ENCODE data around the gene EPB41L4B.
"Not testable (repeated sequence)": the region's sequence is repeated elsewhere in the genome, so short reads cannot be mapped to it uniquely, and the experiment has no call there.

The EPB41L4B gene

GRCh38 chr9:109297899-109298298, 23.0 kb downstream of the EPB41L4B start:
- no peak for DNase-seq (ENCODE audit: low spot score)

DNA sequence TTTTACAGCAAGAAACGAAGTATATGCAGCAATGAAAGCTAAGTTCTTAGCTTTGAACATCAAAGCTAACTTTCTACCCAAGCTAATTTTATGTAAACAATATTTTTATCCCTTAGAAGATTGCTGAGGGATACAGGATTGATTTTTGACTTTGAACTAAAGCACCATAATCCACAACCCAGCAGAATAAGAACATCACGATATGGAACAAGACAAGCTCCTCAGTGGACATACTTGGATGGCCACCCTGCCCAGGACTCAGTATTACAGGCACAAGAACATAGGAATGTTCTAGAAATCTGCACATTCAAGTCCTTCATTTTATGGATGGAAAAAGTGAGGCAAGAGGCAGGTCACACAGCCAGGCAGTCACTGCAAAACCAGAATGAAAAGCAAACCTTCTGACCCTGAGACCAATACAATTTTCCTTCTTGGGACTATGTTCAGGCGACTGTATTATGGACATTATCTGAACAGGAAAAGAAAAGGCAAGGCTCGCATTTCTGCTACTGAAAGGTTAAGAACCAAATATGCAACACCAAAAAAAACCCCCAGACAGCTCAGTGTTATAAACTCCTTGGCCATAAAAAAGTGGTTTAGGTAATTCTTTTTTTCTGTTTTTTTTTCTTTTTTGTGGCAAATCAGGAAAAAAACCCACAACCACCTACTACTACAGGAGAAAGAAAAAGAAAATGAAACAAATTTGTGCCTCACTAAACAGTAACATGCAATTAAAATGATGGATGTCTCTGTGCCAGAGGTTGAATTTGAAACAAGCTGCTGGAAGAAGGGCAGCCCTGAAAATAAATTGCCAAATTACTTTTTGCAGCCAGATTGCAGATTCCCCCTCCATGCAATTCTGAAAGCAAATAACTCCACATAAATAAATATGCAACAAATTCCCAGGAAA, 25.4 kb downstream of the EPB41L4B start:
- DNase-seq (ENCODE audit: low spot score) = no peak

GRCh38 chr9:109290385-109290784, 30.5 kb downstream of the EPB41L4B start:
- no peak for DNase-seq (ENCODE audit: low spot score)

DNA sequence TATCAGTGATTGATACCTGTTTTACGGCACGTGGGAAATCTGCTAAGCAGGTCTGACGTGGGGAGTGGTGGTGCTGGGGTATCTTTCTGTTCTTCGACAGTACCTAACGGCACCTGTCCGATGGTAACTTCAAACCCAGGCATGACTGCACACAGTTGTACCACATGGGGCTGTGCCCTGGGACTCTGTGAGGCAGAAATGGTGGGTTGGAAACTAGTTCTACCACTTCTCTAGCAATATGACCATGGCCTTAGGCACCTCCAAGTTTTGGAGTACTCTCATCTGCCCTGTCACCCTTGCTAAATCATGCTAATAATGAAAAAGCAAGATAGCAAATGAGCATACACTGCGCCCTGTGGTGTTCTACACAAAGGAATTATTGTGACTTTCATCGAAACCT, 30.9 kb downstream of the EPB41L4B start:
- no peak for DNase-seq (ENCODE audit: low spot score)

DNA sequence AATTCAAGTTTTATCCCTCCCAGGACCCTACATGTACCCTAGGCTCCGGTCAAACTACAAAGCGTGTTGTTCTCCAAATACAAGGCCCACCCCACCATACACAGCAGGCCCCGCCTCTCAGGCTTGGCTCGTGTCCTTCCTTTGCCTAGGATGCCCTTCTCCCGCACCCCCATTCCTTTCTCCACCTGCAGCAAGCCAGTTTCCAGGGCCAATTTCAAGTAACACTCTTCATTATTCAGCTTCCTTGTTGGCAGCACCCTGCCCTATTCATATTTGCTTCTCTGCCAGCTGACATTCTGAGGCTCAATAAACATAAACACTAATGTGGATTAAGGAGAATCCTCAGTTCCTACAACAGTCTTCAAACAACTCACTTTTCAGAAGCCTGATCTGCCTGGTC, 31.7 kb downstream of the EPB41L4B start:
- no peak for DNase-seq (ENCODE audit: low spot score)

DNA sequence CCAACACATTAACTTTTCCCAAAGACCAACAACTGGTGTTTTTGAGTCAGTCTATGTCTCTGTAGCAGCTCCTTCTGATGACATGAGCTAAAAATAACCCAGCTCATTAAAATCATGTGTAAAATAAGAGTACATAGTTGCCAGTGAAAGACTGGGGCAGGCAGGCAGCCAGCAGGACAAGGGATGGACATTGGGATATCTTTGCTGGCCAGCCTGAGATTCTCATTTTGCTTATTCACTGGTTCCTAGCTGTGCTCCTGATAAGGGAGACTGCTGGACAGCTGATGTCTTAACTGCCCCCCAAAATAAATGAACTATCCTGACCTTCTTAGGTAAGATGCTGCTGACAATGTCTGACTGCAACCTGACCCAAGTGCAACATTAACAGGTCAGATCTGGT, 33.9 kb downstream of the EPB41L4B start:
- DNase-seq (ENCODE audit: low spot score) = no peak

- peak; percentile 33 for DNase-seq (ENCODE audit: low spot score)
These were observed 34.3 kb downstream of the EPB41L4B start for GRCh38 chr9:109286571-109286977.

- DNase-seq (ENCODE audit: low spot score) = not testable (repeated sequence)
These were observed 37.2 kb downstream of the EPB41L4B start for GRCh38 chr9:109283672-109284071.

DNA sequence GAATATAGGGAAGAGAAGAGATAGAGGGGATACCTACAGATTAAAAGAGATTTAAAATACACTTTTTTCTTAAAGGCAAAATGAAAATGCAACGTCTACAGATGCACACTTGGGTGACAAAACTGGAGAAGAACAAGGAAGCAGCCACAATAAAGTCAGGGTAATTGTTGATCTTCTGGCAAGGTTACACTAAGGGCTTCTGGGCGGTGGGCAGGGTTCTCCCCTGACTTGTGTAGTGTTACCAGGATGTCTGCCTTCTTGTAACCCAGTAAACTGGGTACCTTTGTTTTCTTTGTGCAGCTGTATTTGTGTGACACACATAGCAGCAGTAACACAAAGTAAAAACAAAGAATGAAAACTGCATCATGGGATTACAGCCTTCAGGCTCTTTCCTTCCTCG, 37.8 kb downstream of the EPB41L4B start:
- no peak for DNase-seq (ENCODE audit: low spot score)

DNA sequence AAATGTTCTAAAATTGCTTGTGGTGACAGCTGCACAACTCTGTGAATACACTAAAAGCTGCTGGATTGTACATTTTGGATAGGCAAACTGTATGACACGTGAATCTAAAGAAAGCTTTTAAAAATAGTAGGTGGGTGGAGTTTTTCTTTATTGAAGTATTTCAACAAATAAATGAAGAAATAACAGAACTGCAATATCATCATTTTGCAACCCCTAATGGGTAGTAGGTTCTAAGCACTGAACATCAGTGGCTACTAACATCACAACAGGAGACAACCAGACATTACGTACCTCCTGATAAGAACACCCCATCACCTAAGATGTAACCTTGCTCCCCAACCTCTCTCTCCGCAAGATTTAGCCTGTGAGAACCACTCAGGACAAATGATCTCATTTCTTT, 38.6 kb downstream of the EPB41L4B start:
- no peak for DNase-seq (ENCODE audit: low spot score)

GRCh38 chr9:109281518-109281917, 39.3 kb downstream of the EPB41L4B start:
- no peak for DNase-seq (ENCODE audit: low spot score)

DNA sequence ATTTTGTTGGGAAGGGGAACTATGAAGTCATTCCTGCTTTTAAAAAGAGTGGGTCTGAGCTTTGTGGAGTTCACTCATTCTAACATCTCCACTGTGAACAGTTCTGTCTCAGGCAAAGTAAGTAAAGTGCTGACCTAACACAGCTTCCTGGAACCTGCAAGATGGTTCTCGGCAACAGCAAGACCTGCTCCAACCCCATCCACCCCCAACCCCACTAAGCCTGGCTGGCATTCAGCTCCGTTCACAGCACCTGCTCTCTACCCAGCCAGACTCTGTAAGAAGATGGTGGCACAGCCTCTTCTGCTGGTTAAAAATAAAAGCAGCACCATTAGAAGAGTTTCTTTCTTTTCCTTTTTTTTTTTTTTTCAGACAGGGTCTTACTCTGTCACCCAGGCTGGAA, 42.0 kb downstream of the EPB41L4B start:
- DNase-seq (ENCODE audit: low spot score) = no peak

- no peak for DNase-seq (ENCODE audit: low spot score)
These were observed 42.6 kb downstream of the EPB41L4B start for GRCh38 chr9:109278216-109278615.

DNA sequence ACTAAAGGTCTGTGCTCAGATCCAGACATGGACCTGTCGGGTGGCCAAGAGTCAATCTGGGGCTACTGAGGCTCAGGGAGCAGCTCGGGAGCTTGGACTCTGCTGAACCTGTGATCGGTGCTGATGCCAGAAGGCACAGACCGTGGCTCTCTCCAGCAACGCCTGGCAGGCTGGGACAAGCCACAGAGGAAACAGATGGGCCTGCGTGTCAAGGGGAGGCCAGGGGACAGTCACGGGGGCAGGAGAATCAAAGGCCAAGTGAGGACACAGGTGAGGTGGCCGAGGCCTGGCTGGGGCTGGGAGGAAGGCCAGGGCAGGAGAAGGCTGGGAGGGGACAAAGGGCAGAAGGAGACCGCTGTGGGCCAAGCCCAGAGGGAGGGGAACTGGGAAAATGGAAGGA, 43.4 kb downstream of the EPB41L4B start:
- no peak for DNase-seq (ENCODE audit: low spot score)

DNA sequence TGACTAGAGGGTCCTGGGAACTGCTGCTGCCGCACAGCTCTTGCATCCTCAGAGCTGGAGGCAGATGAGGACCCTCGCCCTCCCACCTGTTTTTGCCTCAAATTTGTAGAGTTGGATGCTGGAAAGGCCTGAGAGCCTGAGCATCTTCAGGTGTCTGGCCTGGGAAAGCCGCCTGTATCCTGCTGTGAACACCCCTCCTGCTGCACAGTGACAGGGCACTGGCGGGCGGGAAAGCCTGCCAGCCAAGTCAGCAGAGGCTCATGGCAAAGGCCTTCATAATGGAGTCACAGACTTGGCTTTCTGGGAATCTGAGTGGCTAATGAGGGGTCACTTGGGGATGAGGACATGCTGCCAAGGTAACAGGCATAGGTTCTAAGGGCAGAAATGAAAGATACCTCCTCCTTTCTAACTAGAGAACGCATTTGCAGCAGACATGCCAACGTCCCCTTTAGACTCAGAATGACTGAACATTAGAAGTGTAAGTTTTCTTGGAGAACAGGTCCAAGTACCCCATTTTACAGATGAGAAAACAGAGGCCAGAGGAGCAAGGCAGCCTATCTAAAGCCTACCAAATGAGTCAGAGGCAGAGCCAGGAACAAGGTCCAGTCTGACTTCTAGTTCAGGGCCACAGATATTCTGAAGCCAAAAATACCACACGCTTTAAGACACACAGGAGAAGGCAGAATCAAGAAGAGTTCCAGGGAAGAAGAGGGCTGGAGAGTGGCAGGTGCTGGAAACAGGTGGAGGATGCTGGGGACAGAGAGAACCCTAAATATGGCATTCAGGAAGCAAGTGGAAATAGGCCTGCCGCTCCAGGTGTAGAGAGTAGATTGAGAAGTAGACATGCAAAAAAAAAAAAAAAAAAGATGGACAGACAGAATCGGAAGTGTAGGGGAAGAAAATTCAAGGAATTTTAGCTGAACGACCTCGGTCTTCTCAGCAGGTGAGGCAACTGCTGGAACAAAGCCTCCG, 44.1 kb downstream of the EPB41L4B start:
- no peak for DNase-seq (ENCODE audit: low spot score)

GRCh38 chr9:109274884-109275730, 45.8 kb downstream of the EPB41L4B start:
- DNase-seq (ENCODE audit: low spot score) = no peak

DNA sequence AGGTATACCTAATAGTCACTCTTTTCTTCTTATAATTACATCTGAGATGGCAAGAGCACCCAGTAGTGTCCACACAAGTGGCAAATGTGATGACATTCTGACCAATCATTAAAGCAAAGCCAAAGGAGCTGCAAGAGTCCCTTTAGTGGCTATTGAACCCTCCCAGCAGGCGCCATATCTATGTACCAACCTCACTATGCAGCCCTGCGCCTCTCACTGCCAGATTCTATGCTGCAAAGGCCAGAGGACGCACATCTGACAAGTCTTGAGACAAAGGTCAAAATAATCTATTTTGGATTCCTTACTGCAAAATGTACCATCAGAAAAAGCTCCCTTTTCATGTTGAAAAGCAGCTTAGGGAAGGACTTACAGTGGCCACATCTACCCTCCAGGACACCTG, 47.0 kb downstream of the EPB41L4B start:
- DNase-seq (ENCODE audit: low spot score) = no peak

GRCh38 chr9:109272745-109273144, 48.1 kb downstream of the EPB41L4B start:
- no peak for DNase-seq (ENCODE audit: low spot score)

GRCh38 chr9:109272045-109272444, 48.8 kb downstream of the EPB41L4B start:
- DNase-seq (ENCODE audit: low spot score) = no peak

DNA sequence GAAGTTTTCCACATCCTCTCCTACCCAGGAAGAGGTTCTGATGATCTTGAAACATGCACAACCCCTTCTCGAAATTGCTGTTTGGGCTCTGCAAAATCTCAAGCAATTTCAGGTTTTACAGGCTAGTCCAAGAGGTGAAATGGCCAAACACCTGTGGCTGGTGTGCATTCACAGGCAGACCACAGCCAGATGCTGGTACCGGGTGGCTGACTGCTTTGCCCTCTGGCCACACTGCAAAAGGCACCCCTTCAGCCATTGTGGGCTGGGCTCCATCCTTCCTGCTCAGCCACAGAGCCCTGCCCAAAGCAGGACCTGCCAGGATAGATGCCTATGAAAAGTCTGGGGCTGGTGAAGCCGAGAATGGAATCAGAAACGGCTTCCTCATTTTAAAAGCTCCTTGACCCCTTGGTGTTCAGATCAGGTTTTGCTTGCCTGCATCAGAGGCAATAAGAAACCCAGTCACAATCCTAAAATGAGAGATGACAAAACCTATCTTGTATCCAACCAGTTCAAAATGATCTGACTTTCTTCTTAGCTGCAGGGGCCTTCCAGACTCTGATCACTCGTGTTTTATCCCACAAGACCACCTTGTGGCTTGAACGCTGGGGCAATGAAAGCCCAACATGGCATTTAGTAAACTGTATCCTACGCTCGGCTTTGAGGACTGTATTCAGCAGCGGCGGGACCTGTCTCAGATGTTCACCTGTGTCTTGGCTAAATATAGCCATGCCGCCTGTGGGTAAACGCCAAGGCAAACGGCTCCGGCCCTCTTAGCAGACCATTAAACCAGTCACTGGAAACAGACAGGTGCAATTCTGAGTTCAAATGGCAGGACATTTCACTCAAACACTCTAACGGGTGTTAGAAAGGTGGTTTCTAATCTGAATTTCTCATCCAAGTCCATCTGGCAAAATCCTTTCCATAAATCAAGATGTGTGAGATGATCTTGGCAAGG, 49.6 kb downstream of the EPB41L4B start:
- DNase-seq (ENCODE audit: low spot score) = no peak

DNA sequence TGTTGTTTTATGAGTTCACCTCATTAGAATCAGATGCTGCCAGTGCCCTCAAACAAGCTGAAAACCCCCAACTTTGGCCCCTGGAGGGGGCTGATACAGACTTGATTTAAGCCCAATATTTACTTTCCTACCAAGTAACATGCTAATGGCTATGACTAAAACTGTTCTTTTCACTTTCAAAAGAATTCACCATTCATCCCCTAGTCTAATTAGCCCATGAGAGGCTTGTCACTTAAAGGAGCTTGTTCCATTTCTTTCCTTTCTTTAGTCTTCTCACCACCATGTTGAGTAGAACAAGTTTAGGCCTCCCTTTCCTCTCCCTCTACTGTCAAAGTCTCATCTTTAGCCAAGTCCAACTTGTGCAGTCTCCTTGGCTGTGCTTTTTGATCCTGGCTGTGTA, 50.4 kb downstream of the EPB41L4B start:
- no peak for DNase-seq (ENCODE audit: low spot score)

Data from AG08395 (cell line).